Testis (tissue), 2 donors: Measurements from ENCODE around the gene LRRIQ4.

ENCODE experiments used
- CTCF ChIP-seq, 3 experiments: fragments of 450-650 bp in 2 of 3; fragments of 200-600 bp in 1 of 3; sonication (generic) in 1 of 3; IDR thresholded peaks; one replicate each; pipeline ENCODE4 v1.5.1; 2016 to 2019; ENCODE audit warnings: antibody characterized with exemption in 3 of 3, mild to moderate bottlenecking in 2 of 3, moderate library complexity in 1 of 3
- POLR2A ChIP-seq: fragments of 450-650 bp; IDR thresholded peaks from one replicate; pipeline ENCODE4 v1.6.1; 2017; ENCODE audit warnings: antibody characterized with exemption, mild to moderate bottlenecking, moderate library complexity

- TF ChIP-seq CTCF (IDR thresholded peaks at IDR 0.05): no peak
- no peak for TF ChIP-seq POLR2A
These were observed 20.3 kb upstream of the LRRIQ4 start for GRCh38 chr3:169792359-169792758.
